Stimulated activated CD4-positive, alpha-beta T cell treated with anti-CD3 and anti-CD28 coated beads, Interleukin-4, amount 100 ng/mL, for 1 hour (primary cell): ENCODE results near the gene PRDM9.
"Not testable (repeated sequence)": the region's sequence is repeated elsewhere in the genome, so short reads cannot be mapped to it uniquely, and the experiment has no call there.

ENCODE experiments used
- DNase-seq: peaks from one replicate; pipeline ENCODE4 v3.0.0-alpha.2; 2020

PRDM9 gene

GRCh38 chr5:23507278-23507685 lies at the start of gene PRDM9:
TSS of gene PRDM9 (plus strand) at chr5:23507609. CDS start at chr5:23509034, 1,425 bp downstream.
- peak; percentile 15 for DNase-seq

GRCh38 chr5:23457780-23458179 lies 49.6 kb upstream of the PRDM9 start:
- DNase-seq, result no peak

GRCh38 chr5:23459214-23459613 lies 48.2 kb upstream of the PRDM9 start:
- no peak for DNase-seq

- DNase-seq, result no peak
Observed at GRCh38 chr5:23461576-23461975, 45.8 kb upstream of the PRDM9 start.

GRCh38 chr5:23466401-23466912 lies 41.0 kb upstream of the PRDM9 start:
- DNase-seq, result no peak

- no peak for DNase-seq
Observed at GRCh38 chr5:23468658-23469057, 38.8 kb upstream of the PRDM9 start.

- DNase-seq, result no peak
Observed at GRCh38 chr5:23473915-23474314, 33.5 kb upstream of the PRDM9 start.

- no peak for DNase-seq
Observed at GRCh38 chr5:23474315-23474714, 33.1 kb upstream of the PRDM9 start.

GRCh38 chr5:23476580-23476979 lies 30.8 kb upstream of the PRDM9 start:
- DNase-seq, result no peak

- DNase-seq, result no peak
Observed at GRCh38 chr5:23482642-23483041, 24.8 kb upstream of the PRDM9 start.

- DNase-seq, result no peak
Observed at GRCh38 chr5:23483090-23483489, 24.3 kb upstream of the PRDM9 start.

- DNase-seq, result no peak
Observed at GRCh38 chr5:23484096-23484495, 23.3 kb upstream of the PRDM9 start.

- DNase-seq, result not testable (repeated sequence)
Observed at GRCh38 chr5:23486227-23486626, 21.2 kb upstream of the PRDM9 start.

GRCh38 chr5:23490993-23491392 lies 16.4 kb upstream of the PRDM9 start:
- DNase-seq, result no peak

- no peak for DNase-seq
Observed at GRCh38 chr5:23494558-23494957, 12.9 kb upstream of the PRDM9 start.

GRCh38 chr5:23496576-23496975 lies 10.8 kb upstream of the PRDM9 start:
- no peak for DNase-seq

- no peak for DNase-seq
Observed at GRCh38 chr5:23506329-23507236, 826 bp upstream of the PRDM9 start.

- DNase-seq, result not testable (repeated sequence)
Observed at GRCh38 chr5:23510434-23510833, 3.0 kb downstream of the PRDM9 start.

GRCh38 chr5:23522553-23522952 lies 15.1 kb downstream of the PRDM9 start:
- no peak for DNase-seq

- DNase-seq, result no peak
Observed at GRCh38 chr5:23523031-23523430, 15.6 kb downstream of the PRDM9 start.

GRCh38 chr5:23523998-23524397 lies 16.6 kb downstream of the PRDM9 start:
- DNase-seq, result no peak

GRCh38 chr5:23525751-23526150 lies 18.3 kb downstream of the PRDM9 start:
- no peak for DNase-seq

- not testable (repeated sequence) for DNase-seq
Observed at GRCh38 chr5:23526616-23527015, 19.2 kb downstream of the PRDM9 start.

GRCh38 chr5:23527216-23527920 lies 20.0 kb downstream of the PRDM9 start:
- not testable (repeated sequence) for DNase-seq
